Naive B cell (primary cell): ENCODE measurements around the gene RRP9. TPM values are rescaled to one million over a fixed set of nuclear protein-coding genes. Genes with fewer than 3 reads are reported as not detected.
"Not testable (repeated sequence)": the region's sequence is repeated elsewhere in the genome, so short reads cannot be mapped to it uniquely, and the experiment has no call there.

ENCODE experiments used
- ATAC-seq, 2 donors: fragments of 150-1000 bp; cut with Tn5 transposase; 2 replicates each; pipeline ENCODE4 v1.10.0; 2021; ENCODE audit warnings: low read depth in 2 of 2, mild to moderate bottlenecking in 2 of 2, moderate library complexity in 2 of 2
- DNase-seq: peaks from one replicate; pipeline ENCODE4 v3.0.0; 2022
- H3K27ac Mint-ChIP-seq, 6 donors: one replicate each; pipeline ENCODE4 v1.8.0; 2020 to 2022; ENCODE audit warnings: mild to moderate bottlenecking in 6 of 6, mixed read lengths in 6 of 6, moderate library complexity in 5 of 6, inconsistent platforms in 2 of 6
- H3K27me3 Mint-ChIP-seq, 3 donors: one replicate each; pipeline ENCODE4 v1.8.0; 2021 to 2022; ENCODE audit warnings: mixed read lengths in 3 of 3, mild to moderate bottlenecking in 1 of 3
- H3K36me3 Mint-ChIP-seq, 2 donors: one replicate each; pipeline ENCODE4 v1.8.0; 2020 to 2022; ENCODE audit warnings: mixed read lengths in 2 of 2, inconsistent platforms in 1 of 2, mild to moderate bottlenecking in 1 of 2
- H3K4me1 Mint-ChIP-seq, 3 donors: one replicate each; pipeline ENCODE4 v1.8.0; 2020 to 2022; ENCODE audit warnings: mixed read lengths in 3 of 3, inconsistent platforms in 1 of 3, mild to moderate bottlenecking in 1 of 3, moderate library complexity in 1 of 3
- H3K4me3 Mint-ChIP-seq, 8 donors: one replicate each; pipeline ENCODE4 v1.8.0; 2020 to 2022; ENCODE audit warnings: mild to moderate bottlenecking in 8 of 8, mixed read lengths in 8 of 8, moderate library complexity in 8 of 8, inconsistent platforms in 2 of 8
- H3K9me3 Mint-ChIP-seq, 7 donors: one replicate each; pipeline ENCODE4 v1.8.0; 2020 to 2022; ENCODE audit warnings: mixed read lengths in 7 of 7, mild to moderate bottlenecking in 5 of 7, inconsistent platforms in 2 of 7, moderate library complexity in 1 of 7
- polyA plus RNA-seq, 6 donors: library from polyadenylated mRNA; unstranded; fragments of 300-500 nt; fragmentation: Illumina TruSeq; gene quantifications; one replicate each; pipeline ENCODE4 v1.2.3, GENCODE V29; 2021; ENCODE audit warnings: low read depth in 6 of 6

RRP9 gene, protein sequence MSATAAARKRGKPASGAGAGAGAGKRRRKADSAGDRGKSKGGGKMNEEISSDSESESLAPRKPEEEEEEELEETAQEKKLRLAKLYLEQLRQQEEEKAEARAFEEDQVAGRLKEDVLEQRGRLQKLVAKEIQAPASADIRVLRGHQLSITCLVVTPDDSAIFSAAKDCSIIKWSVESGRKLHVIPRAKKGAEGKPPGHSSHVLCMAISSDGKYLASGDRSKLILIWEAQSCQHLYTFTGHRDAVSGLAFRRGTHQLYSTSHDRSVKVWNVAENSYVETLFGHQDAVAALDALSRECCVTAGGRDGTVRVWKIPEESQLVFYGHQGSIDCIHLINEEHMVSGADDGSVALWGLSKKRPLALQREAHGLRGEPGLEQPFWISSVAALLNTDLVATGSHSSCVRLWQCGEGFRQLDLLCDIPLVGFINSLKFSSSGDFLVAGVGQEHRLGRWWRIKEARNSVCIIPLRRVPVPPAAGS
- polyA plus RNA-seq = 10 to 100 TPM; 16.5 to 29.9 (median 21.4) TPM

DNA sequence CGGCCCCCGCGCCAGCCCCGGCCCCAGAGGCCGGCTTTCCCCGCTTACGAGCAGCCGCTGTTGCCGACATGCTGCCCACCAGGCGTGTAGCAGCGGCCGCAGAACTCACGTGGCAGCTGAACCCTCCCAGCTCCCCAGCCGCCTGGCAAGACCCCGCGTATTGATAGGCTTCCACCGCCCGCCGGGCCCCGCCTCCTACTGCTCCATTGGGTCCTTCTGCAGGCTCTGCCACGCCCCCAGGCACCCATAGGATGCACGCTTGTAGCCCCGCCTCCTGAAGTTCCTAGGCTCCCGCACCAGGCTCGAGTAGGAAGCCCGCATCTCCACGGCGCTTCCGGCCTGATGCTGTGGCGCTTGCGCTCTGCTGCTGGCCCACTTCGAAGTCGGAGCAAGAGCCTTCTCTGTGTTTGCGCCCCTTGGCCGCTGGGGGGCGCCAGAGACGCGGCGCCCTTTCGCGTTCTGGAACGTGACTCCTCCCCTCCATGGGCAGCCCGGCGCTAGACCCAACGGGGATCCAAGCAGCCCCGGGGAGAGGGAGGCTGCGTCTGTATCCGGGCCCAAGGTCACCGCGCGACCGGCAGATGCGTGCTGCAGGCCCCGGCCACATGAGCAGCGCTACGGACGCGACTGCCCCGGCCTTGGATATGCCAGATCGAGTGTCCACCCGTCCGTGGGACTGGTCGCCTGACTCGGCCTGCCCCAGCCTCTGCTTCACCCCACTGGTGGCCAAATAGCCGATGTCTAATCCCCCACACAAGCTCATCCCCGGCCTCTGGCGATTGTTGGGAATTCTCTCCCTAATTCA, at the start of gene RRP9, which contains the start of gene PARP3:
RRP9 (minus strand) TSS at position 107 of the 805 bp plus-strand sequence; CDS start at position 70, 37 bp downstream.
PARP3 (plus strand) TSS at position 566 of the 805 bp plus-strand sequence. CDS start 993 bp downstream, outside the sequence.
- Mint-ChIP-seq H3K27ac (peak within 1 kb of the TSS; percentile 69 to 93 (median 87)), H3K4me3 (peak within 1 kb of the TSS; percentile 90 to 96 (median 93)), H3K27me3 (no peaks in the 10 kb centered on the region), H3K9me3 (no peaks in the 10 kb centered on the region), H3K4me1 (peaks cover 16 to 41% (median 33%) of the 10 kb centered on the region in 3 donors), H3K36me3 (peaks cover 4 to 13% of the 10 kb centered on the region in 2 donors)
- DNase-seq = peak; percentile 99
- peak; percentile 88 to 91 for ATAC-seq

DNA sequence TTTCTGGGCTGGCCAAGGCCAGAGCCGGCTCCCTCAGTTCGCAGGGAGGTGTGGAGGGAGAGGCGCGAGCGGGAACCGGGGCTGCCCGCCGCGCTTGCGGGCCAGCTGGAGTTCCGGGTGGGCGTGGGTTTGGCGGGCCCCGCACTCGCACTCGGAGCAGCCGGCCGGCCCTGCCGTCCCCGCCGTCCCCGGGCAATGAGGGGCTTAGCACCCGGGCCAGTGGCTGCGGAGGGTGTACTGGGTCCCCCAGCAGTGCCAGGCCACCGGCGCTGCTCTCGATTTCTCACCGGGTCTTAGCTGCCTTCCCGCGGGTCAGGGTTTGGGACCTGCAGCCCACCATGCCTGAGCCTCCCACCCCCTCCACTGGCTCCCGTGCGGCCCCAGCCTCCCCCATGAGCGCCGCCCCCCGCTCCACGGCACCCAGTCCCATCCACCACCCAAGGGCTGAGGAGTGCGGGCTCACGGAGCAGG, 48.8 kb upstream of the RRP9 start:
- not testable (repeated sequence) for DNase-seq, H3K9me3 Mint-ChIP-seq, H3K36me3 Mint-ChIP-seq

DNA sequence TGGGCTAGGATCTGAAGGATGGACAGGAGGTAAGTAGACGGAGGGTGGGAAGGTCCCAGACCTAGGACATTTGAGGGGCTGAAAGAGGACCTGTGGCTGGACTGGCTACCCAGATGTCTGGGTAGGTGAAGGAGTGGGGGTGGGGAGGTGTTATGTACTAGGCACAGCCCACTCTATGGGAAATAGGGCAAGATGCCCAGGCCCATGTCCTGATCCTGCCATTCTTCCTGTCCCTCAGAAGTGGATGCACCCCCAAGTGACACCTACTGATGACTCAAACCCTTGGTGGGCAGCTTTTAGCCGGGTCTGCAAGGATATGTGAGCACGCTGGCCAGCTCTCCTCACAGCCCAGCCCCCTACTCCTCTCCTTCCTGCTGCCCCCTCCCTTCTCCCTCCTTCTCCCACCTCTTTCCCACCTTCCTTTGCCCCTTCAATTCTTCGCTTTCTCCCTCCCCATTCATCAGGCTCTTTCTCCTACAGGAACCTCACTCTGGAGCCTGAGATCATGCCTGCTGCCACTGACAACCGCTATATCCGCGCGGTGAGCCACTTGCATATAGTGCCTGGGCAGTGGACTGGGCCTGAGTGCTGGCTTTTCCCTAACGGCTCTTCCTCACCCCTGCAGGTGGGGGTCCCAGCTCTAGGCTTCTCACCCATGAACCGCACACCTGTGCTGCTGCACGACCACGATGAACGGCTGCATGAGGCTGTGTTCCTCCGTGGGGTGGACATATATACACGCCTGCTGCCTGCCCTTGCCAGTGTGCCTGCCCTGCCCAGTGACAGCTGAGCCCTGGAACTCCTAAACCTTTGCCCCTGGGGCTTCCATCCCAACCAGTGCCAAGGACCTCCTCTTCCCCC, 46.8 kb upstream of the RRP9 start:
- no peak for ATAC-seq
- peak overlapping the region in 2 of 6 donors; percentile 33 to 65 for H3K27ac Mint-ChIP-seq
- H3K4me1 Mint-ChIP-seq = peaks cover 16 to 31% (median 25%) of the 10 kb centered on the region in 3 donors
- no peaks in the 10 kb centered on the region for H3K9me3 Mint-ChIP-seq
- H3K4me3 Mint-ChIP-seq = no peak overlapping the region
- no peaks in the 10 kb centered on the region for H3K36me3 Mint-ChIP-seq
- no peaks in the 10 kb centered on the region for H3K27me3 Mint-ChIP-seq
- DNase-seq = no peak

More for the DNA sequence above, 48.8 kb upstream of the RRP9 start:
- not testable (repeated sequence) for H3K27me3 Mint-ChIP-seq, ATAC-seq, H3K4me3 Mint-ChIP-seq
- Mint-ChIP-seq H3K4me1 (peaks cover 24 to 40% (median 37%) of the 10 kb centered on the region in 3 donors), H3K27ac (peak overlapping the region in 1 of 6 donors; percentile 60)

DNA sequence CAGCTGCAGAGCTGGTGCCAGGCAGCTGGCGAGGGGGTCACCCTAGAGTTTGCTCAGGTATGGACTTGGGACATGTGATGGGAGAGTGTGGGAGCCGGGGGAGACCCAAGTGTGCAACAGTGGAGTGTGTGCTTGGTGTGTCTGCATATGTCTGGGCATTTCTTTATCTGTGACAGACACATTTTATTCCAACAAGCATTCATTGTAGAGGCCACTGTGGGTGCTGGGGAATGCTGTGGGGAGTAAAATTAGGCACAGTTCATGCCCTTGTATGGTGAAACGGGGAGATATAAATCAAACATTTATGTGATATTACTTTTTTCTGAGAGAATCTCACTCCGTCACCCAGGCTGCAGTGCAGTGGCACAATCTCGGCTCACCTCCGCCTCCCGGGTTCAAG, 45.9 kb upstream of the RRP9 start:
- no peaks in the 10 kb centered on the region for H3K36me3 Mint-ChIP-seq
- peaks cover 20 to 30% (median 30%) of the 10 kb centered on the region in 3 donors for H3K4me1 Mint-ChIP-seq
- H3K27ac Mint-ChIP-seq = peak overlapping the region in 3 of 6 donors; percentile 15 to 29 (median 16)
- peak overlapping the region in 2 of 8 donors; percentile 15 to 40 for H3K4me3 Mint-ChIP-seq
- ATAC-seq (no peak), DNase-seq (no peak)
- no peaks in the 10 kb centered on the region for H3K9me3 Mint-ChIP-seq
- no peaks in the 10 kb centered on the region for H3K27me3 Mint-ChIP-seq

DNA sequence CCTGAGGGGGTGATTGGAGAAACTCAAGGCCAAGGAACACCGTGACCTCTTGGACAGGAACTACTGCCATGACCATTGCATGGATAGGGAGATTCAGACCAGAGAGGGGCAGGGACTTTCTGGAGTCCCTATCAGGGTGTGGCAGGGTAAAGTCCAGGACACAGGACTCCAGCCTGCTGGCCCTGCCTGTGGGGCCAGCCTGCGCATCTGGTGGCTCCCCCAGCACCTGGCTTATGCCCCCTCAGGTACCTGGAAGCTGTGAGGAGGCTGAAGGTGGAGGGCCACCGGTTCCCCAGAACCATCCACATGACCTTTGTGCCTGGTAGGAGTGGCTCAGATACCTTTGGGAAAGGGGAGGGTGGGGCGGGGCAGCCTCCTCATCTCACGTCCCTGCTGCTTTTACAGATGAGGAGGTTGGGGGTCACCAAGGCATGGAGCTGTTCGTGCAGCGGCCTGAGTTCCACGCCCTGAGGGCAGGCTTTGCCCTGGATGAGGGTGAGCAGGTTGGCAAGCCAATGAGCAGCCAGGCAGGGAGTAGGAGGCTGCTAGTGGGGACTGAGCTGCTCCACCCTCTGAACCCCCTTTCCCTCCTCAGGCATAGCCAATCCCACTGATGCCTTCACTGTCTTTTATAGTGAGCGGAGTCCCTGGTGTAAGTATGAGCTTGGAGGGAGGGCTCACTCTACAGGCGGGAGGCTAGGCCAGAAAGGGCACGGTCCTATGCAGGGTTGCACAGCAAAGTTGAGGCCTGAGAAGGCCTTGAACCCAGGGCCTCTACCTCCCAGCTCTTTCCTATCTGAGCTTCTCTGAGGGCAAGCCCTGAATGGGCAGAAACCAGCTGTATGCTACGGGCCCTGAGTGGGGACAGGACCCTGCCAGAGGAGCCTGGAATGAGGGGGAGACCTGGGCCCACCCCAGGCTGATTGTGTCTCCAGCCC, 44.6 kb upstream of the RRP9 start:
- peak overlapping the region in 1 of 8 donors; percentile 77 for H3K4me3 Mint-ChIP-seq

DNA sequence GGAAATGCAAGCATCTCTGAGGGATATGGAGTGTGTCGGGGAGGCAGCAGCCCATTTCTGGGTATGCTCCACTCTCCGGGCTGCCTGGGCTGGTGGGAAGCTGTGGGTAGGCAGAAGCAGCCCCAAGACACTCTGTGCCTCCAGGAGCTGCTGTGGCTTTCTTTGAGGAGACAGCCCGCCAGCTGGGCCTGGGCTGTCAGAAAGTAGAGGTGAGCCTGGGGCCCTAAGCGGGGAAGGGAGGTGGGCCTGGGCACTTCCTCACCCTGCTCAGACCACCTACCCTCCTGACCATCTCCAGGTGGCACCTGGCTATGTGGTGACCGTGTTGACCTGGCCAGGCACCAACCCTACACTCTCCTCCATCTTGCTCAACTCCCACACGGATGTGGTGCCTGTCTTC, 43.4 kb upstream of the RRP9 start:
- Mint-ChIP-seq H3K36me3 (no peaks in the 10 kb centered on the region), H3K4me1 (peaks cover 27 to 38% (median 33%) of the 10 kb centered on the region in 3 donors), H3K9me3 (no peaks in the 10 kb centered on the region), H3K27me3 (no peaks in the 10 kb centered on the region), H3K27ac (peak overlapping the region in 2 of 6 donors; percentile 88), H3K4me3 (peak overlapping the region in 5 of 8 donors; percentile 66 to 92 (median 77))
- no peak for DNase-seq
- ATAC-seq = no peak

More for the DNA sequence above, 44.6 kb upstream of the RRP9 start:
- Mint-ChIP-seq H3K4me1 (peaks cover 22 to 31% (median 31%) of the 10 kb centered on the region in 3 donors), H3K9me3 (no peaks in the 10 kb centered on the region), H3K27ac (peak overlapping the region in 4 of 6 donors; percentile 13 to 69 (median 48)), H3K36me3 (no peaks in the 10 kb centered on the region), H3K27me3 (no peaks in the 10 kb centered on the region)
- no peak for ATAC-seq
- no peak for DNase-seq

DNA sequence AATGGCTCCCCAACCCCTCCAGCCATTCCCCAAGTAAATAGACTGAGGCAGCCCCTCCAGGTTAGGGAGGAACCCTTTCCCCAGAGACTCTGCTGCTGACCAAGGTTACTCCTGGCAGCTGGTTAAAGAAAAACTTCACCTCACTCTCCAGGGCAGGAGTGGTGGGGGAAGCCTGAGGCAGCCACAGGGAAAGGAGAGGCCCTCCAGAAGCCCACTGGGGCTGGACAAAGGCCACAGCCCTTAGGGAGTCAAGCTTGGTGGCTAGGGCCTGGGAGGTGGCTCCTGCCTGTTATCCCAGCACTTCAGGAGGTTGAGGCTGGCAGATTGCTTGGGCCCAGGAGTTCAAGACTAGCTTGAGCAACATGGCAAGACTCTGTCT, 42.6 kb upstream of the RRP9 start:
- no peaks in the 10 kb centered on the region for H3K36me3 Mint-ChIP-seq
- peak overlapping the region; percentile 81 to 96 (median 93) for H3K4me3 Mint-ChIP-seq
- DNase-seq = no peak
- H3K27ac Mint-ChIP-seq = peak overlapping the region in 3 of 6 donors; percentile 6 to 88 (median 80)
- no peak for ATAC-seq
- H3K4me1 Mint-ChIP-seq = peaks cover 26 to 38% (median 33%) of the 10 kb centered on the region in 3 donors
- H3K9me3 Mint-ChIP-seq = no peaks in the 10 kb centered on the region
- H3K27me3 Mint-ChIP-seq = no peaks in the 10 kb centered on the region

DNA sequence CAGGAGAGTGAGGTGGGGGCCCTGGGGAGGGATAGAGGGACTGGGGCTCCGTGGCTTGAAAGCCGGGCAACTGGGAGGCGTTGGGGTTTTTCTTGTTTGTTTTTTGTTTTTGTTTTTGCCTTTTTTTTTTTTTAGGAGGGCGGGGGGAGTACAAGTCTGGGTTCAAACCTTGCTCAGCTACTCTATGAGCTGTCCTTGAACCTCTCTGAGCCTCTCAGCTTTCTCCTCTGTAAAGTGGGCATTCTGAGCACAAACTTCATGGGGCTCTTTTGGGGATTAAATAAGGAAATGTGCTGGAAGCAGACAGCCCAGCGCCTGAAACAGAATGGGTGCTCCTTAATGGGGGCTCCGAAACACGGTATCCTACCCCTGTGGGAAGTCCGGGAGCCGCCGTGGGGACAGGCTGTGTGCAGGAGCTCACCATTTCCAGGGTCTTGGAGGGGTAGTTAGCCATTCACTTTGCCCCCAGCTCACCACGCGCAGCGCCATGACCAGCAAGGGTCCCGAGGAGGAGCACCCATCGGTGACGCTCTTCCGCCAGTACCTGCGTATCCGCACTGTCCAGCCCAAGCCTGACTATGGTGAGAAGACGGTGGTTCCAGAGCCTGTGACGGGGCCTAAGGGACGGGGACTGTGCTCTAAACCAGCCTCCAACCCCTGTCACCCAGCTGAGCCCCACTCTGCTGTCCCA, 42.0 kb upstream of the RRP9 start:
- H3K36me3 Mint-ChIP-seq = no peaks in the 10 kb centered on the region
- H3K27me3 Mint-ChIP-seq = no peaks in the 10 kb centered on the region
- H3K4me3 Mint-ChIP-seq = peak overlapping the region; percentile 84 to 96 (median 95)
- H3K4me1 Mint-ChIP-seq = peaks cover 21 to 38% (median 33%) of the 10 kb centered on the region in 3 donors
- DNase-seq (no peak), ATAC-seq (peak in 1 of 2 donors; percentile 13)
- H3K9me3 Mint-ChIP-seq = no peaks in the 10 kb centered on the region
- H3K27ac Mint-ChIP-seq = peak overlapping the region; percentile 53 to 95 (median 88)

DNA sequence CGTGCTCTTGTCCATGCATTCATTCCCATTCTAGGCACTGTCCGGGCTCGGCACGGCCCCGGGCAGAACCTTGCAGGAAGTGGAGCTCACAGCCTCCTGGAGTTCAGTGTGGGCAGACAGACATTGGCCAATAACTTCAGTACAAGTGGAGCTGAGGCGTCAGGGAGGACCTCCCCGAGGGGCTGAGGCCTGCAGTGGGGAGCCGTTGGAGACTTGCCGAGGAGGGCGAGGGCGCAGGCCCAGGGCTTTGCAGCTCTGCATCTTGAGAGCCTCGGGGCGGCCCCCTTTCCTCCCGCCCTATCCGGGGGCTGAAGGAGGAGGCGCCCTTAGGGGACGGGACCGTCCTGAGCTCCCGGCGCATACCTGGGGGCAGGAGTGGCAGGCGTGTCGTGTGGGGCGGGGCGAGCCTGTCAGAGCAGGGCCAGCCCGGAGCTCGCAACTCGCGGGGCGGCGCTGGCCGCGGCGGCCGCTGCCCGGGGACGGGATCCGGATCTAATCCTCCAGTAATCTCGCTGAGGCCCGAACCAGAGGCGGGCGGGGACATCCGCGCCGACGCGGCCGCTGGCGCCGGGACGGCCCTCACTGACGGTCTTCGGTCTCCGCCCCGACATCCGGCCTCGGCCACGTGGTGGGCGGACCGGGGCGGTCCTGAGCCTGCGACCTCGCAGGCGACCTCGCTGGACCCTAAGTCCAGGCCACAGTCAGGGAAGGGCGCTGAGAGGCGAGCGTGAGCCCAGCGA, 41.3 kb upstream of the RRP9 start, which contains the start of gene ACY1:
ACY1 (plus strand) TSS at position 698 of the 740 bp plus-strand sequence. CDS start 530 bp downstream, outside the sequence.
- Mint-ChIP-seq H3K27ac (peak within 1 kb of the TSS; percentile 53 to 98 (median 92)), H3K4me3 (peak within 1 kb of the TSS; percentile 84 to 96 (median 95)), H3K4me1 (peaks cover 18 to 38% (median 33%) of the 10 kb centered on the region in 3 donors), H3K27me3 (no peaks in the 10 kb centered on the region), H3K36me3 (no peaks in the 10 kb centered on the region), H3K9me3 (no peaks in the 10 kb centered on the region)
- DNase-seq = peak; percentile 66
- peak; percentile 79 to 80 for ATAC-seq

DNA sequence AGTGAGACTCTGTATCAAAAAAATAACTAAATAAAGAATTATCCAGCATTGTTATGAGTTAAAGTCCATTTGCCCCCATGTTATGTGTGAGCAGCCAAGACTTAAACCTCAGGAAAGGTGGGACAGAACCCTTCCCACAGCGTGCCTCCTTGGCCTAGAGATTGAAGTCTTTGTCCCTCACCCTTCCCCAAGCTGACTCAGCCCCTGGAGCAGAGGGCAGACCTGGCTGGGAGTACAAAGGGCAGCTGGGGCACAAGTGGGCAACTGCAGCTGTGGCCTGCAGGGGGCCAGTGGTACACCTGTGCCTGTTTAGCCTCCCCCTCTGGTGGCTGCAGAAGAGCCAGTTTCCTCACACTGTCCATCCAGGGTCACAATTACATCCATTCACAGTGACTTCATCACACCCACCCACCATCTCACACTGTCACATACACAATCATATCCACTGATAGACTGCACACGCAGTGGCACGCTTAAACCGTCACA, 40.7 kb upstream of the RRP9 start:
- no peaks in the 10 kb centered on the region for H3K27me3 Mint-ChIP-seq
- H3K36me3 Mint-ChIP-seq = no peaks in the 10 kb centered on the region
- ATAC-seq (peak; percentile 55 to 61), DNase-seq (peak; percentile 30)
- H3K9me3 Mint-ChIP-seq = no peaks in the 10 kb centered on the region
- H3K27ac Mint-ChIP-seq = peak overlapping the region in 4 of 6 donors; percentile 76 to 98 (median 90)
- peak overlapping the region; percentile 84 to 96 (median 95) for H3K4me3 Mint-ChIP-seq
- H3K4me1 Mint-ChIP-seq = peaks cover 19 to 38% (median 34%) of the 10 kb centered on the region in 3 donors
